ENCODE measurements around the gene PKM. TPM values are rescaled to one million over a fixed set of nuclear protein-coding genes. Genes with fewer than 3 reads are reported as not detected.
"Not testable (repeated sequence)": the region's sequence is repeated elsewhere in the genome, so short reads cannot be mapped to it uniquely, and the experiment has no call there.

The PKM gene
- 100 to 1,000 TPM; 681 to 786 (median 709) TPM for polyA plus RNA-seq (ENCODE audit: insufficient read length in 3 of 3)

DNA sequence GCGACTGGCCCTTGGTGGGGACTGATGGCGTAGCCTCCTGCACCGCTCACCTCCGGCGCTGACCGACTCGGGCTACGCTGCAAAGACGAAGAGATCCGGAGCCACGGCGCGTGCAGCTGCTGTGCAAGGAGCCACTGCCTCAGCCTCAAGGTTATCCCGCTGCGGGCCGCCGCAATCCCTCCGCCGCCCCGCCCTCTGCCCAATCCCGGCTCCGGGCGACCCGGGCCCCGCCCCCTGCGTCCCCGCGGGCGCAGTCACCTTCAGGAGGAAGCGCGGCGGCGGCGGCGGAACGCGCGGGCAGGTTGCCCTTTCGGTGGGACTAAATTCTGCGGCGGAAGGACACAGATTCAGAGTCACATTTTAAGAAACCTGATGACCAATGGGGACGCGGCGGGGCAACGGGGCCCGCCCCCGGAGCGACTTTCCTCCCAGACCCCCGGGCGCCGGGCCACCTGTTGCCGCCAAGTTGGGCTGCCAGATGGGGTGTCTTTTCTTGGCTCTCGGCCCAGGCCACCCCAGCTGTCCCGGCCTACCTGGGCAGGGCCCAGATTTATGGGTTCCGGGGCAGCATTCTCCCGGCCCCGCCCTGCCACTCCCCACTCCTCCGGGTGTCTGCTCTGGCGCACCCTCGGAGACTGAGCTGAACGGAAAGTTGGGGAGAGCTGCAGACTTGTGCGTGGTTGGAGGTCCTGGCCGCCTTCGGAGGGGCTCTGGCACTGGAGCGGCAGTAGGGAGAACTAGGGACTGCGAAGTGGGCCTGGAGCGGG, at the start of gene PKM:
PKM (minus strand) TSS at position 125 of the 767 bp plus-strand sequence. CDS start 12,093 bp downstream, outside the sequence.
- DNase-seq (ENCODE audit: low read depth in 3 of 3, low spot score in 2 of 3): peak; percentile 88 to 96 (median 93)

DNA sequence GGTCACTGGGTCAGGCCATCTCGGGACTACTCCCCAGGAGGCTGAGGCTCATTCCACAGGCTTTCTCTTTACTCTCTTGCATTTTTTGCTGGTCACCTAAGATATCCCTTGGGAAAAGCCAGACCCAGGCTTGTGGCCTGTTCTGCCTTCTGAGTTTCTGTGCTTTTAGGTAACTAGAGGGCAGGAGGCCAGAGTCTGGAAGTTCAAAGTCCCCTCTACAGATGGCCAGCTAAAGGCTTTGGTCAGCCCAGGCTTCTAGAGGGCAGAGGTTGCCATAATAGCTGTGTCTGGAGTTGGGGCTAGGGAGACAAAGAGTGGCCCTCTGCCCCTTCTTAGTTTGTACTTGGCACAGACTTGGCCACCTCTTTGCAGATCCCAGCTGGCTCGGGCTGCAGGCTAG, 49.8 kb upstream of the PKM start:
- DNase-seq (ENCODE audit: low read depth in 3 of 3, low spot score in 2 of 3): no peak

DNA sequence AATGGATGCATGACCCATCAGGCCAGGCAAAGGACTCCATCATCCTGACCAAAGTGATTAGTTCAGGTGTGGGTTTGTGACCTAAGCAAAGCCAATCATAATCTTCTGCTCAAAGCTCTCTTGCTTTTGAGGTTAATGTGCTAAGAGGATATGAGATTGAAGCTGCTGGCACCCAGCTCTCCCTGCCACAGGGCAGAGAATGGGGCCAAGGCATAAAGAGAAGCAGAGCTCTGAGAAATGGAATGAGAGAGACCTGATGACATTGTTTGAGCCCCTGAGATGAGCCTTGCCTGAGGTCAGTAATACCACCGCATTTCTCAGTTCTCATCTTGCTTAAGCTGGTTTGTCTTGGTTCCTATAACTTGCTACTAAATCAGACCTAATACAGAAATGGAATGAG, 47.7 kb upstream of the PKM start:
- no peak for DNase-seq (ENCODE audit: low read depth in 3 of 3, low spot score in 2 of 3)

DNA sequence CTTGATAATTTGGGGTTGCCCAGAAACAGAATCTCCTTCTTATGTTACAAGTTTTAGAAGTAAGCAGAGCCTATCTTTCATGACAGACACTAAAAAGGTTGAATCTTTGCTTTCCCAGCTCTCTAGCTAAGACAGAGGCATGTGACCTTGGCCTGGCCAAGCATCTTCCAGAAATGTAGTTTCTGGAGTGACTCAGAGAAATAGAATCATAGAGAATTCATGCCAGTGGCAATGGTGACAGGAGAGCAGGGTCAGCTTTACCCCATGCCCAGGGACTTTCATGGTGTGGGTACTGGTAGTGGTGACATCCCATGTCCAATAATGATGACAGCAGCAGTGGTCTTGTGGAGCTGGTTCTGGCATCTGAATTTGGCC, 45.3 kb upstream of the PKM start:
- no peak for DNase-seq (ENCODE audit: low read depth in 3 of 3, low spot score in 2 of 3)

DNA sequence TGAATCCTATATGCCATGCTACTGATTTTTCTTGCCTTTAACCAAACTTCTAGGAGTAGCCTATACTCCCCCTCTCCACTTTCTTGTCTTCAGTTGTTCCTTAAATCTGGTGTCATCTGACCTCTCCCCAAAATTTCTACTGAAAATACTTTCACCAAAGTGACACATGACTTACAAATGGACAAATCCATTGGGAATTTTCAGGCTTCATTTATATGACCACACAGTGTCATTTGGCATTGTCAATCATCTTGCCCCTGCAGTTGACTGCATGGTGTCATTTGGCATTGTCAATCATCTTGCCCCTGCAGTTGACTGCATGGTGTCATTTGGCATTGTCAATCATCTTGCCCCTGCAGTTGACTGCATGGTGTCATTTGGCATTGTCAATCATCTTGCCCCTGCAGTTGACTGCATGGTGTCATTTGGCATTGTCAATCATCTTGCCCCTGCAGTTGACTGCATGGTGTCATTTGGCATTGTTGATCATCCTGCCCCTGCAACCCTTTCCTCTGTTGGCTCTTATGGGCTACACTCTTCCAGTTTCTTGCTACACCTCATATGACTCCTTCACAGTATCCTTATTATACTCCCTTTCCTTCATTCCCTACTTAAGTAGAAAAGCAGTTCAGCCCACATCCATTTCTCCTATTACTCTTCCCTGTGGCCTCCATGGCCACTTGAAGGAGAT, 44.8 kb upstream of the PKM start:
- not testable (repeated sequence) for DNase-seq (ENCODE audit: low read depth in 3 of 3, low spot score in 2 of 3)

DNA sequence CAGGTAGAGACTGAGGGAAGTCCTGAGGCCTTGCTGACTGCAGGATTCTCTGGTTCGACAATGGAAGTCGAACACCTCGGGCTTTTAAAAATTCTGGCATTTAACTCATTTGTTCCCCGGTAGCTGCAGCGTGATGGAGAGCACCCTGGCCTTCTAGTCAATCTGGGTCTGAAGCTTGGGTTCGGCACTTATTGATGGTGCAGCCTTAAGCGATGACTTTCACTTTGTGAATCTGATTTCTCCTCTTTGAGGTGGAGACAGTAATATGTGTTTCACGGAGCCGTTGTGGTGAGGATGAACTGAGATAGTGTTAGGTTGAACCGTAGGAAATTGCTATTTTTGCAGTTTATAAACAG, 42.0 kb upstream of the PKM start:
- DNase-seq (ENCODE audit: low read depth in 3 of 3, low spot score in 2 of 3): no peak

DNA sequence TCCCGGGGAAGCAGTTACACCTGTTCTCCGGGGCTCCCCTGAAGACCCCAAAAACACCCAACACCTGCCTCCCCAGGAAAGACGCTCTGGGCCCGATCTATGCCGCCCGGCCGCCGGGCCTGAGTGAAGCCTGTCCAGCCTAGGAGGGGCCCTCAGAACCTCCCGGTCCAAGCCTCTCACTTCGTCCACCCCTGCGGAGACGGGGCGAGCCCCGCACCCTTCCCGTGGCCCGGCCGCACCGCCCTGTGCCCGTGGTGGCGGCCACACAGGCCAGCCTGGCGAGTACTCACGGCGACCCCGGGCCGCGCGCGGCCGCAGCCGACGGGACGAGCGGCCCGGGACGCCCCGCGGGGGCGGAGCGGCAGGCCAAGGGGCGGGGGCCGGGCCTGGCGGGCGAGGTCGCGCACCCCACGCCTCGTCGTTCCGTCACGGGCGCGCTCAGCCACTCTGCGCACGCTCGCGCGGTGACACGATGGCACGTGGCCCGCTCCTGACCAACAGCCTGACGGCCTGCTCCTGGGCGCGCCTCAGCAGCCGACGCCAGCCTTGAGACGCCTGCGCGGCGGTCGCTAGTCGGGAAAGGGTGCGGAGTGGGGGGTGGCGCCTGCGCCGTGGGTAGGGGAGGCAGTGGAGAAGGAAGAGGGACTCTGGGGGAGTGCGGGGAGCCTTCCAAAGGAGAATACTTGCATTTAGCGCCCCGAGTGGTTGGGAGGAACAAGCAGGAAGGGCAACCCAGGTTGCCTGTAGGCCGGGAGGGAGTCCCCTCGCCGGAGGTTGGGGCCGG, 41.4 kb upstream of the PKM start, which contains the start of gene PARP6:
PARP6 (minus strand) TSS at position 342 of the 784 bp plus-strand sequence. CDS start 5,077 bp downstream, outside the sequence.
- peak; percentile 87 to 95 (median 90) for DNase-seq (ENCODE audit: low read depth in 3 of 3, low spot score in 2 of 3)

DNA sequence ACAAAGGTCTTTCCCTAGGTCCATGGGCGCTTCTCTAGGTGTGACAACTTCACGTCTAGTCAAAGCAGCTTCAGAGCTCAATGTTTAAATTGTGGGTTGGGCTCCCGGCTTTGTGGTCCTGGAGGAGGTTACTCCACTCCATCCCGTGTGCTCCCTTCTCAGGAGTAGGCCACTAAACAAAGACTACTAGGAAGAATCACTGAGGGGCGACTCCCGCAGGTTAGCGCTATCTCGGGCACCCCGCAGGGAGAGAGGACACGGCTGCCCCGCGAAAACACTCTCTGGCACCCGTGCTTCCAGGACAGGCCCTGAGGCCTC, 40.9 kb upstream of the PKM start:
- peak in 1 of 3 donors; percentile 2 for DNase-seq (ENCODE audit: low read depth in 3 of 3, low spot score in 2 of 3)

DNA sequence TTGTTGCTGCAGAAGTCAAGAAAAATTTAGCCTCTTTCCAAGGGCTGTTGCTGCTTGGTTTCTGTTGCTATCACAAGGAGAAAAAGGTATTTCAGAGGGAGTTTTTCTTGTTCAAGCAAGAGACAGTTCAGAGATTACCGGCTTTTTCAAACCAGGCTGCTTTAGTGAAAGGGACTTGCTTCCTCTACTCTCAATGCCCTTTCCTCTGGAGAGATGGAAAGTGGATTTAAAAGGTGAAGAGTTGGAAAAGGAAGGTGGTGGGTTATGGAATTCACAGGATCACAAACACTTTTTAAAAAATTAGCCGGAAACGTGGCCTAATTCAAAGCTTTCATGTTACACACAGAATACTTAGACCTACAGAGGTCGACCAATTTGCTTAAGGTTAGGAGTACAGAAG, 40.2 kb upstream of the PKM start:
- no peak for DNase-seq (ENCODE audit: low read depth in 3 of 3, low spot score in 2 of 3)

DNA sequence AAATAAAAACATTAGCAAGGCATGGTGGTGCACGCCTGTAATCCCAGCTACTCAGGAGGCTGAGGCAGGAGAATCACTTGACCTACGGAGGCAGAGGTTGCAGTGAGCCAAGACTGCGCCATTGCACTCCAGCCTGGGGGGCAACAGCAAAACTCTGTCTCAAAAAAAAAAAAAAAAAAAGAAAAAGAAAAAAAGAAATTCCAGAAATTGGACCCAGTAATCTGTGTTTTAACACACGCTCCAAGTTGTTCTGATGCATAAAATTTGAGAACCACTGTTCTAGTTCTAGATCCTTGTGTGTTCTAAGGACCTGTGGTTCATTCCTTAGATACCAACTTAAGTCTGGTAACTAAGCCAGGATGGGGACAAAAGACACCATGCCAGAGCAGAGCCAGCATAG, 38.7 kb upstream of the PKM start:
- no peak for DNase-seq (ENCODE audit: low read depth in 3 of 3, low spot score in 2 of 3)

DNA sequence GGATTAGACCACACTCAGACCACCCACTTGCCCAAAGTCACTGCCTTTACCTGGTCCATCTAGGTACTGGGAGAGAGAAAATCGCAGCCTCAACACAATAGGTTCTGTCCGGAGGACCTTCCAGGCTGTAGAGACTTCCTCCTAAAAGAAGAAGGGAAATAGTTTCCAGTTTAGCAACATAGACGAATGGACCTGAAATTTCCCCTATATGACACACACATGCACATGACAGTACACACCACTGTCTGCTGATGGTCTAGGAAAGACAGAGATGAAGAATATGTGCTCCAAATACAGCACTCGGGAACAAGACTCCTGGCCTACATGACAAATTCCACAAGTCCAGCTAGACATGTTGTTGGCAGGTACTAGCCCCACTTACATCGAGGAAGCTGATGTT, 34.0 kb upstream of the PKM start:
- DNase-seq (ENCODE audit: low read depth in 3 of 3, low spot score in 2 of 3): no peak

DNA sequence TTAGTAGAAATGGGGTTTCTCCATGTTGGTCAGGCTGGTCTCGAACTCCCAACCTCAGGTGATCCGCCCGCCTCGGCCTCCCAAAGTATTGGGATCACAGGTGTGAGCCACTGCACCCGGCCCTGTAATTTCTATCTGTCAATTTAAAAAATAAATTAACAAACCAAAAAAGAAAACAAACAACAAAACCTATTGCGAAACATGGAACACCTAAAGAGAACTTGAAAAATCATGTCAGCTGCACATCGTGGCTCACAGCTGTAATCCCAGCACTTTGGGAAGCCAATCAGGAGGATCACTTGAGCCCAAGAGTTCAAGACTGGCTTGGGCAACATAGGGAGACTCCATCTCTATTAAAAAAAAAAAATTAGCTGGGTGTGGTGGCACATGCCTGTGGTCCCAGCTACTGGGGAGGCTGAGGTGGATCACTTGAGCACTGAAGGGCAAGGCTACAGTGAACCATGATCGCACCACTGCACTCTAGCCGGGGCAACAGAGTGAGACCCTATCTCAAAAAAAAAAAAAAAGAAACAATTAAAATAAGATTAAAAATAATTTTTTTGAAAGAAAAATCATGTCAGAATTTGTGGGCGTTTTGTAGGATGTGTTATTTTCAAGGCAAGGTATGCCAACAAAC, 21.8 kb upstream of the PKM start:
- no peak for DNase-seq (ENCODE audit: low read depth in 3 of 3, low spot score in 2 of 3)

DNA sequence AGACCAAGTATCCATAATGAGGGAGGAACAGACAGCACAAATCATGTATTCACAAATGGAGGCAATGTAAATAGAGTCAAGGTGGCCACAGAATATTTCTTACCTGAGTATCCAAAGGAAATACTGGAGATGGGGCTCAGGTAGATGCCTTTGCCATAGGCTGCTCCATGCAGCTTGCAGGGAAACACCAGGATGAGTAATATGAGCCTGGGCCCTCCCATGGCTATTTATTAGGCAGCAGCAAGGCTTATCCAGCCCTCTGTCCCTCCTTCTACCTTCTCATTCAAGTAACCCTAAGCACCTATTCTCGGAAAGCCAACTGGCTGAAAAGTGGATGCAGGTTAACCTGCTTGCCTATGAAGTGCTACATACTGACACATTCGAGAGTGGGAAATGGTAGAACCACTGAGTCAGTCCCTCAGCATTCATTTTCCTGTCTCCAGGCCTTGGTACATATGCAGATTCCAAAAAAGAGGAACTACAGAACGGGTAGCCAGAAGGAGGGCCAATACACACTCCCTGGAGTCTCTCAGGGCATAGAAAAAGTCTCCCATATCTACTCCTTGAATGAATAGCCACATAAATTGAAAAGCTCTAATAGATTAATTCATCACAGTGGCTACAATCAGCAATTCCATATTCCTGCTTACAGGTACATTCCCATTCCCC, 18.3 kb upstream of the PKM start:
- no peak for DNase-seq (ENCODE audit: low read depth in 3 of 3, low spot score in 2 of 3)

DNA sequence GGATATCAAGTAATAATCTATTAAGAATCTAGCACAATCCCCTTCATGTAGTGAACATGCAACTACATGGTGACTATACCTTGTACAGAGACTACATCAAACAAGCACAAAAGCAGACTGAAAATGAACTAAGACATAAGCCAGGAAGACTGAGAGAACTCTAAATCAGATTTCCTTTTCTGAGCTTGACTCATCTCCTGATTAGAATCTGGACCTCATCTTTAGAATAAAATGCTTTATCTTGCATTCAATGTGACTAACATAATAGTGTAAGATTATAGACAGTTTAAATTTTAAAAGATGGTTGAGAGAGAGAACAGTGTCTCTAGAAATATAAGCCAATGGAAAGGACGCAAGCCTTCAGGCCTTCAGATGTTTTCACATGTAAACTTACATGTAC, 17.5 kb upstream of the PKM start:
- DNase-seq (ENCODE audit: low read depth in 3 of 3, low spot score in 2 of 3): no peak

DNA sequence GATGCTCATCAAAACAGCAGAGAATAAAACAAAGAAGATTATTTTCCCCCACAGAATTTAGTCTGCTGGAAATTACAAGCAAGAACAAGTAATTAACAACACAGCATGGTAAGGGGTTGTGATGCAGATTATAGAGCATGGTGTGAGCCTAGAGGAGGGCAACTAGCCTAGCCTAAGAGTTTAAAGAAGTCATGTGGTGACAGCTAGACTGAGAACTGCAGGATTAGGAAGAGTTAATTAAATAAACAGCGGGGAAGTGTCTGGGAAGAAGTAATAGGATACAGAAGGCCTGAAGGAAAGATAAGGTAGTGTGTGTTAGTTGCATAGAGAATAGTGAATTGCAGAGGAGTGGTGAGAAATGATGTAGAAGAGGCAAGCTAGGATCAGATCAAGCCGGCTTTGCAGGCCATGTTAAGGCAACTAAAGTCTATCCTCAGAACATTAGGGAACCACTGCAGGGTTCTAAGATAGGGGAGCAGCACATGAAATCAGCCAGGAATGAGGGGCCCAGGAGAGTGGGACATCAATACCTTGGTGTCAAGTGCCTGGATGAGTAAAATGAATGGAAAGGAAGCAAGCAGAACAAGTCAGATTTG, 11.9 kb upstream of the PKM start:
- DNase-seq (ENCODE audit: low read depth in 3 of 3, low spot score in 2 of 3): no peak

DNA sequence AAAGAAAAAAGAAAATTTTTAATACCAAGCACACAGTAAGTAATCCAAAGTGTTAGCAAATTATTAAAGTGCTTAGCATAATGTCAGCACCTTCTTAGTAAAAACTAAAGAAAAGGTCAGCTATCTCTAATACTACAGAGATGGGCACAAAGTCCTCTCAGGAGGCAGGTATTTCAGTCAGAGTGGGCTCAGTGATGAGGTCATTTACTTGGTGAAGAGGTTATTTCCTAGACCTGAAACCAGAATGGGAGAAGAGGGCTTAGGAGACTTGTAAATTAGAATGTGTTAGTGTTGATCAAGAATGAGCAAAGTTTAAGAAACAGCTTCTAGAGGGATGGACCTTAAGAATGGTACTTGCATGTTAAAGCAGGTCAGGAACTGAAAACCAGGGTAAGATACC, 8.7 kb upstream of the PKM start:
- DNase-seq (ENCODE audit: low read depth in 3 of 3, low spot score in 2 of 3): no peak

DNA sequence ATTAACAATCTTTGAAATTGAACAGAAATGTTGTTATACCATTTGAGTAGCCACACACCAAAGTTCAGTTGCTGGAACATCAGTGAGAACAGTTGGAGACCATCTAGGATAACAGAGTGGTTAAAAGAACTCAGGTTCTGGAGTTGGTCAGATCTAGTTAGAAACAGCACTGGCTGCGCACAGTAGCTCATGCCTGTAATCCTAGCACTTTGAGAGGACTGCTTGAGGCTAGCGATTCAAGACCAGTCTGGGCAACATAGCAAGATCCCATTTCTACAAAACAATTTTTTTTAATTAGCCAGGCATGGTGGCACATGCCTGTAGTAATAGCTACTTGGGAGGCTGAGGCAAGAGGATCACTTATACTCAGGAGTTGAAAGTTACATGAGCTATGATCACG, 7.6 kb upstream of the PKM start:
- DNase-seq (ENCODE audit: low read depth in 3 of 3, low spot score in 2 of 3): no peak

DNA sequence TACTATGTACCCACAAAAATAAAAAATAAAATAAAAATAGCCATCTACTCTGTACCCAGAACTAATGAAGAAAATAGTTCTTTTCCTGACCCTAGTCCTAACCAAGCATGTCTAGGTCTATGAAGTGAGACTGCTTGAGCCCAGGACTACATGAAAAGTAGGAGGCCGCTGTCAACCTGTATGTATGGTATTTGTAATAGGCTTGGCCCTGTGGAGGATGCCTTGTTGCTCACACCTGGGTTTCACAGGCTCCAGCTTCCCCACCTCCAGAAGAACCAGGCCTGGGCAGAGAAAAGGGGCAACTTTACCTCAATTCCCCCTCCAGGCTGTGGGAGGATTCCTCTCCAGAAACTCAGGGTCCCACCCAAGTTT, 6.8 kb upstream of the PKM start:
- no peak for DNase-seq (ENCODE audit: low read depth in 3 of 3, low spot score in 2 of 3)

DNA sequence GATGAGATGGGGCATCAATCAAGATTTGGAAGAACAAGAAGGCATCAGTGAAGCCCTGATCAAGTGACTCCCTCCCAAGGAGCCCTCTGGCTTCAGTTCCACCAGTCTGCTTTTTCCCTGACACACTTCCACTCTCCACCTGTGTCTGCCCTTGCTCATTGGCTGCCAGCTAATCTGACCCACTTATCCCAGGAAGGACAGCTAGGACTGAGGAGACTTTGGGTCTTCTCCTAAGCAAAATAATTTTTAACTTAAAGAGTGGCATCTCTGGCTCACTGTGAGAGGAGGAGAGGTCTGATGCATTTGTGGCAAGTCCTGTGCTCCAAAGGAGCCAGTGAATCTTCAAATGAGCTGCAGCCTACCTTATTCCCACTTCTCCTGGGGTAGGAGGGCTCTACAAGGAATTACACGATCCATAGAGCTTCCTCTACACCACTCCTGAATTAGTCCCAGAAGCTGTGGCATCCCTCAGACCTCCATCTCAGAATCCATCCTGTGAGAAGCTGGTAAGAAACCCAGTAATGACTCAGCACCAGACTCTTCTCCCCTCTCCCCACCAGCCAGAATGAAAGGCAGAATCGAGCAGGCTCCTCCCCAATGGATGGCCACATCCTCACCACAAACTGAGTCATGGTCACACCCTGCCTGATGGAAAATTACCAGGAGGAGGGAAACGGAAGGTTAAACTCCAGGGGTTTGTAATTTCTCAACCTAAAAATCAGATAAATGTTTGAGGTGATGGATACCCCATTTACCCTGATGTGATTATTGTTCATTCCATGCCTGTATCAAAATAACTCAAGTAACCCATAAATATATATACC, 6.3 kb upstream of the PKM start:
- DNase-seq (ENCODE audit: low read depth in 3 of 3, low spot score in 2 of 3): no peak

All from right renal cortex interstitium (tissue), 3 donors.